Pancreas (tissue), 10 donors: ENCODE results near the gene FOXO3. TPM values are rescaled to one million over a fixed set of nuclear protein-coding genes. Genes with fewer than 3 reads are reported as not detected.

Experiments used
- ATAC-seq, 4 donors: fragments of 200-7000 bp; cut with Tn5 transposase; one replicate each; pipeline versions ENCODE4 v1.8.0 to v1.9.1; 2020; ENCODE audit warnings: mild to moderate bottlenecking in 4 of 4, moderate library complexity in 4 of 4
- DNase-seq, 6 donors: peaks; one replicate each; pipeline ENCODE4 v3.0.0-alpha.2; 2020
- FAIRE-seq: peaks from 2 replicates; lab custom pipeline; 2012; peaks lifted over from hg19 to GRCh38; lab: Jason Lieb, UNC
- H3K27ac ChIP-seq, 4 donors: fragments of 200-600 bp; sonication (generic); 1 replicate in 3 of 4; 2 replicates in 1 of 4; pipeline versions ENCODE4 v1.5.0 to v1.8.0; 2020
- H3K27me3 ChIP-seq, 4 donors: fragments of 200-600 bp; one replicate each; pipeline ENCODE4 v1.8.0; 2021
- H3K36me3 ChIP-seq, 3 donors: fragments of 200-600 bp; sonication (generic) in 1 of 3; one replicate each; pipeline versions ENCODE4 v1.5.0 to v1.8.0; 2020 to 2021
- H3K4me1 ChIP-seq, 3 donors: fragments of 200-600 bp; one replicate each; pipeline ENCODE4 v1.8.0; 2021
- H3K4me3 ChIP-seq, 4 donors: fragments of 200-600 bp; sonication (generic) in 2 of 4; one replicate each; pipeline versions ENCODE4 v1.5.0 to v1.8.0; 2020 to 2021
- H3K9me3 ChIP-seq, 4 donors: fragments of 200-600 bp; one replicate each; pipeline ENCODE4 v1.8.0; 2021
- CTCF ChIP-seq, 4 donors: fragments of 200-600 bp; sonication (generic) in 3 of 4; IDR thresholded peaks; one replicate each; pipeline versions ENCODE4 v1.5.0 to v1.8.0; 2021; ENCODE audit warnings: antibody characterized with exemption in 4 of 4
- WGBS, 2 donors: extraction: QIAGEN DNeasy Blood & Tissue Kit; methylation state at CpG; one replicate each; pipeline ENCODE4 v1.1.7; 2013; 5-methylcytosine and 5-hydroxymethylcytosine counted together
- intact Hi-C, 3 donors: fragments of 100-400 bp; cut with DNase I; formaldehyde crosslinking; loops; one replicate each; pipeline versions ENCODE4 v1.11.1 to v1.14.2; 2022
- polyA plus RNA-seq, 2 donors: library from polyadenylated mRNA; stranded (reverse); fragments of 200-250 nt; gene quantifications; one replicate each; pipeline ENCODE4 v1.2.3, GENCODE V29; 2013
- total RNA-seq, 6 donors: library from RNA; stranded (reverse); fragmentation: NEBNext Ultra II Directional in 4 of 6; extraction: Animal tissue kit (Norgen Biotek cat#: 25700) in 4 of 6; gene quantifications; one replicate each; pipeline versions ENCODE4 v1.2.1 to v1.2.4, GENCODE V29; 2021 to 2023
- donor health status: healthy with polysubstance abuse.
- donor health status: DM: no; HTN: no; CAD: no; lungs with moderate emphysema.
- donor health status: DM: no; HTN: no; CAD: no.
- donor health status: control.
- donor health status: control.
- donor health status: Bipolar disorder and iron deficiency.
- donor health status: DM: yes; HTN: yes; CAD: no.
- donor health status: DM: no; HTN: no; CAD: no.
- donor health status: DM: no; HTN: no; CAD: no.
- donor health status: DM: yes; HTN: yes; CAD: no.

FOXO3 gene
- total and polyA plus RNA-seq, 8 donors: 11.3 to 61.2 (median 41.2) TPM

GRCh38 chr6:108632441-108632840 lies 71.7 kb downstream of the FOXO3 start:
- H3K4me3 ChIP-seq: no peak overlapping the region
- FAIRE-seq (no peak), ATAC-seq (no peak), DNase-seq (no peak)
- no peaks in the 10 kb centered on the region for H3K27me3 ChIP-seq
- no peak overlapping the region for H3K27ac ChIP-seq
- H3K4me1 ChIP-seq: peaks cover 10 to 46% (median 44%) of the 10 kb centered on the region in 3 donors
- WGBS, 2 donors: 59 to 63% methylated on average over 5 of the region's 5 CpGs
- H3K9me3 ChIP-seq: no peaks in the 10 kb centered on the region
- TF ChIP-seq CTCF (IDR thresholded peaks at IDR 0.05): no peak
- no peaks in the 10 kb centered on the region for H3K36me3 ChIP-seq
- intact Hi-C loops: no loop called here

GRCh38 chr6:108633436-108633835 lies 72.7 kb downstream of the FOXO3 start:
- Histone ChIP-seq H3K9me3 (no peaks in the 10 kb centered on the region), H3K36me3 (no peaks in the 10 kb centered on the region), H3K4me1 (peaks cover 10 to 39% (median 35%) of the 10 kb centered on the region in 3 donors), H3K27ac (no peak overlapping the region), H3K27me3 (no peaks in the 10 kb centered on the region), H3K4me3 (no peak overlapping the region)
- intact Hi-C loops: no loop called here
- FAIRE-seq: no peak
- no peak for DNase-seq
- WGBS, 2 donors: 50 to 61% methylated on average over 1 of the region's 1 CpG
- no peak for TF ChIP-seq CTCF (IDR thresholded peaks at IDR 0.05)
- ATAC-seq: peak in 1 of 4 donors; percentile 42

- Histone ChIP-seq H3K4me1 (peaks cover 10 to 27% (median 21%) of the 10 kb centered on the region in 3 donors), H3K27me3 (no peaks in the 10 kb centered on the region), H3K9me3 (no peaks in the 10 kb centered on the region), H3K4me3 (no peak overlapping the region), H3K27ac (no peak overlapping the region), H3K36me3 (no peaks in the 10 kb centered on the region)
- no peak for TF ChIP-seq CTCF (IDR thresholded peaks at IDR 0.05)
- 67 to 72% methylated on average over 6 of the region's 6 CpGs for WGBS, 2 donors
- FAIRE-seq (no peak), DNase-seq (no peak), ATAC-seq (peak in 2 of 4 donors; percentile 15 to 38)
- intact Hi-C loops: no loop called here
Observed at GRCh38 chr6:108635505-108636226, 74.9 kb downstream of the FOXO3 start.

GRCh38 chr6:108637963-108638362 lies 77.2 kb downstream of the FOXO3 start:
- TF ChIP-seq CTCF (IDR thresholded peaks at IDR 0.05): no peak
- 95 to 97% methylated on average over 1 of the region's 1 CpG for WGBS, 2 donors

GRCh38 chr6:108638993-108639392 lies 78.3 kb downstream of the FOXO3 start:
- Histone ChIP-seq H3K9me3 (no peaks in the 10 kb centered on the region), H3K4me1 (peaks cover 0 to 6% (median 2%) of the 10 kb centered on the region in 3 donors), H3K27me3 (no peaks in the 10 kb centered on the region), H3K27ac (no peak overlapping the region), H3K36me3 (no peaks in the 10 kb centered on the region), H3K4me3 (no peak overlapping the region)
- no peak for DNase-seq
- peak; percentile 8 to 32 (median 22) for ATAC-seq
- no peak for TF ChIP-seq CTCF (IDR thresholded peaks at IDR 0.05)
- no peak for FAIRE-seq
- WGBS, 2 donors: 41 to 50% methylated on average over 2 of the region's 2 CpGs
- intact Hi-C loops: no loop called here

More at GRCh38 chr6:108637963-108638362, 77.2 kb downstream of the FOXO3 start:
- H3K4me1 ChIP-seq: peaks cover 0 to 14% (median 10%) of the 10 kb centered on the region in 3 donors
- no peak for FAIRE-seq
- H3K4me3 ChIP-seq: no peak overlapping the region
- intact Hi-C loops: no loop called here
- H3K27ac ChIP-seq: no peak overlapping the region
- no peak for DNase-seq
- H3K27me3 ChIP-seq: no peaks in the 10 kb centered on the region
- no peaks in the 10 kb centered on the region for H3K36me3 ChIP-seq
- H3K9me3 ChIP-seq: no peaks in the 10 kb centered on the region
- no peak for ATAC-seq
